BLaER1 treated with 17β-estradiol and CSF1 and Interleukin-3, amounts not matched to agents 10 nM and 100 nM (cell line): Measurements from ENCODE around the gene HOXA1.

Experiments
- H3K27ac ChIP-seq, 11 experiments: shearing (Covaris generic); formaldehyde crosslinking; 2 replicates each; pipeline ENCODE4 v1.8.1; 2022
- H3K27me3 ChIP-seq, 11 experiments: shearing (Covaris generic); formaldehyde crosslinking; 2 replicates each; pipeline ENCODE4 v1.8.1; 2022
- H3K36me3 ChIP-seq, 11 experiments: shearing (Covaris generic); formaldehyde crosslinking; 2 replicates each; pipeline ENCODE4 v1.8.1; 2022
- H3K4me1 ChIP-seq, 10 experiments: shearing (Covaris generic); formaldehyde crosslinking; 2 replicates each; pipeline ENCODE4 v1.8.1; 2022
- H3K4me2 ChIP-seq, 11 experiments: shearing (Covaris generic); formaldehyde crosslinking; 2 replicates each; pipeline ENCODE4 v1.8.1; 2022
- H3K4me3 ChIP-seq, 10 experiments: shearing (Covaris generic); formaldehyde crosslinking; 2 replicates each; pipeline ENCODE4 v1.8.1; 2022
- H3K9ac ChIP-seq, 11 experiments: shearing (Covaris generic); formaldehyde crosslinking; 2 replicates each; pipeline ENCODE4 v1.8.1; 2022
- H3K9me3 ChIP-seq, 11 experiments: shearing (Covaris generic); formaldehyde crosslinking; replicated peaks in 1 of 11; 2 replicates each; pipeline ENCODE4 v1.8.1; 2022
- H4K20me1 ChIP-seq, 11 experiments: shearing (Covaris generic); formaldehyde crosslinking; 2 replicates each; pipeline ENCODE4 v1.8.1; 2022
- Cebpa-rat ChIP-seq, 11 experiments: shearing (Covaris generic); IDR thresholded peaks; 2 replicates each; pipeline ENCODE4 v1.8.1; 2022

Gene HOXA1

DNA sequence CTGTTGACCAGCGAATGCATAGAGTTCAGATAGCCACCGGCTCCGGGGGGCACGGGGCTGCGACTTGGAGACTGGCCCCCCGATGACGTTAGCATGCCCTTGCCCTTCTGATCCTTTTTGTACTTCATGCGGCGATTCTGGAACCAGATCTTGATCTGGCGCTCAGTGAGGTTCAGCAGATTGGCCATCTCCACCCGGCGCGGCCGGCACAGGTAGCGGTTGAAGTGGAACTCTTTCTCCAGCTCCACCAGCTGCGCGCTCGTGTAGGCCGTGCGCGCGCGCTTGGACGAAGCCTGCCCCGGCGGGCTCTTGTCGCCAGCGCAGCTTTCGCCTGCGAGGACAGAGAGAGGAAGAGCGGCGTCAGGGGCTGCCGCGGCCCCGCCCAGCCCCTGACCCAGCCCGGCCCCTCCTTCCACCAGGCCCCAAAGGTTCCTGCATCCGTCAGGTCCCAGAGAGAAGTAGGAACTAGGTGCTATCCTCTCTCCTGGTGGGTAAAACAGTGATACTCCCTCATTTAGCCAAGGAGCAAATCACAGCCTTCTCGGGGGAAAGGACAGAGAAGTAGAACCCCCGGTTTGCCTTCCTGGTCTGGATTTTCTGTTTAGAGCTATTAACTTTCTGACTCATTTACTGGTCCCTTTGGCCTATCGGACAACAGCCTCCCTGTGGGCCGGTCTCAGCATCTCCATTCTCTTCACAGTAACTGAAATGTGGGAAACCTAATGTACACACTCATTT is 12.8 kb upstream of the HOXA1 start:
- no peak for TF ChIP-seq Cebpa-rat (IDR thresholded peaks at IDR 0.05)
- no peaks in the 10 kb centered on the region for H3K4me1 ChIP-seq
- peaks cover 22 to 63% (median 46%) of the 10 kb centered on the region in 11 experiments; a peak in 21 of 22 replicates for H3K9me3 ChIP-seq
- H3K27me3 ChIP-seq, result no peaks in the 10 kb centered on the region
- H3K9ac ChIP-seq, result no peak overlapping the region
- H3K27ac ChIP-seq, result no peak overlapping the region
- no peaks in the 10 kb centered on the region for H4K20me1 ChIP-seq
- H3K36me3 ChIP-seq, result no peaks in the 10 kb centered on the region; a peak in 1 of 22 replicates
- no peak overlapping the region for H3K4me2 ChIP-seq
- H3K4me3 ChIP-seq, result no peak overlapping the region

DNA sequence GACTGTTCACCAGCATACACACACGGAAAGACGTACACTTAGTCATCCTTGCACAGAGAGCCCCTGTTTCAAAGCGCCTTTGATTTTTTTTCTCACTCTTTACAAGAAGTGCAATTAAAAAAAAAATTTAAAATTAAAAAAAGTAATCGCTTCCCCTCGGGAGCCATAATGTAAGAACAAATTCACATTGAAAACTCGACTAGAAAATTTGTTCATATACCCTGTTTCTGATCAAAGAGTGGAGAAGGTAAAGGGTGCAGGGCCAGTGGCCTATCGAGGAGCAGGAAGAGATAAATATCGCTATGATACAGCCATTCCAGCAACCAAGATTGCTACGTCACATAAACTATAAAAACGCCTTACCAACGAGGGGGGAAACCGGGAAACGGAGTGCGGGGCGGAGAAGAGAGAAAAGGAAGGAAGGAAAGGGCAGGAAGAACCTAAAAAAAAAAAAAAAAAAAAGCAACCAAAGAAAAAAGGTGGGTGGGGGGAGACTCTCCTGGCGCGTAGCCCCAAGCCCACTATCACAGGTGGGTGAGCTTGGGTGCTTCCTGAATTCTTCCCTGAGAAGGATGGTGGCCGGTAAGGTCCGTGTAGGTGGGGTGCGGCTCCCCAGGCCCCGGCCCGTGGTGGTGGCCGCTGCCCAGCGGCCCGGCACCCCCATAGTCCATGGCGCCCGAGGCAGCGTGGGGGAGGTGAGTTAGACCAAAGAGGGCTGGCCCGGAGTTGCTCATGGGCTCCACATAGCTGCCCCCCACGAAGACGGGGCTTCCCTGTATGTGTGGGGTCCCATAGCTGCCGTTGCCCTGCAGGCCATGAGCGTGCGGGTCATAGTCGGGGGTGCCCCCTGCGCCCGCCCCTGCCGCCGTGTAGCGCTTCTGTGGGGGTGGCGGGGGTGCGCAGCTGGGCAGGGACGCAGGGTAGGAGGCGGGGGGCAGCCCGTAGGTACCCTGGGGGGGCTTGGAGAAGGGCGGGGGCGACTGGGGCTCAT is 11.9 kb upstream of the HOXA1 start:
- Histone ChIP-seq H3K27me3 (no peaks in the 10 kb centered on the region), H3K4me1 (no peaks in the 10 kb centered on the region), H3K9me3 (peaks cover 22 to 65% (median 50%) of the 10 kb centered on the region in 11 experiments; a peak in 21 of 22 replicates), H3K27ac (no peak overlapping the region), H3K36me3 (no peaks in the 10 kb centered on the region; a peak in 1 of 22 replicates), H3K4me2 (no peak overlapping the region), H3K4me3 (no peak overlapping the region), H3K9ac (no peak overlapping the region), H4K20me1 (no peaks in the 10 kb centered on the region)
- TF ChIP-seq Cebpa-rat (IDR thresholded peaks at IDR 0.05), result no peak

DNA sequence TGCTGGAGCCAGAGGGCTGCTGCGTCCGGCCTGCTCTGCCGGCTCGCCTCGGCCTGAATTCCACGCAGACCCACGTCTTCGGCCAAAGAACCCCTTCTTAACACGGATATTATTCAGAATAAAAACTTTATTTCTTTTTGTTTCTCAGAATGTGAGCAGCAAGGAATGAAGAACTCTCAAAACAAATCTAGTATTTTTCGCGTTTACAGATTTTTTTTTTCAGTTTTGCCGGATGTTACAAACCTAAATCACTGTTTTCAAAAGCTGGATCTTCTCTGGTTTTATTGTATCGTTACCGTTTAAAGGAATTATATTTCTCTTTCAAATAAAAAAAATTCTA is 11.1 kb upstream of the HOXA1 start:
- Histone ChIP-seq H3K4me2 (no peak overlapping the region), H3K27me3 (no peaks in the 10 kb centered on the region), H3K9ac (no peak overlapping the region), H3K4me3 (no peak overlapping the region), H3K36me3 (no peaks in the 10 kb centered on the region; a peak in 1 of 22 replicates), H4K20me1 (no peaks in the 10 kb centered on the region), H3K4me1 (no peaks in the 10 kb centered on the region), H3K27ac (no peak overlapping the region), H3K9me3 (peaks cover 30 to 73% (median 57%) of the 10 kb centered on the region in 11 experiments)
- TF ChIP-seq Cebpa-rat (IDR thresholded peaks at IDR 0.05), result no peak

- Histone ChIP-seq H3K4me3 (no peak overlapping the region), H3K27me3 (no peaks in the 10 kb centered on the region), H3K27ac (no peak overlapping the region), H4K20me1 (no peaks in the 10 kb centered on the region), H3K9me3 (peaks cover 32 to 78% (median 62%) of the 10 kb centered on the region in 11 experiments), H3K4me2 (no peak overlapping the region), H3K36me3 (no peaks in the 10 kb centered on the region; a peak in 1 of 22 replicates), H3K9ac (no peak overlapping the region), H3K4me1 (no peaks in the 10 kb centered on the region)
- no peak for TF ChIP-seq Cebpa-rat (IDR thresholded peaks at IDR 0.05)
Observed at GRCh38 chr7:27106181-27106900, 10.5 kb upstream of the HOXA1 start.

GRCh38 chr7:27105301-27106031 is 9.7 kb upstream of the HOXA1 start:
- no peak overlapping the region for H3K9ac ChIP-seq
- H3K4me3 ChIP-seq, result no peak overlapping the region
- H3K36me3 ChIP-seq, result no peaks in the 10 kb centered on the region; a peak in 1 of 22 replicates
- H4K20me1 ChIP-seq, result no peaks in the 10 kb centered on the region
- no peaks in the 10 kb centered on the region for H3K4me1 ChIP-seq
- no peak overlapping the region for H3K27ac ChIP-seq
- no peaks in the 10 kb centered on the region for H3K27me3 ChIP-seq
- H3K4me2 ChIP-seq, result no peak overlapping the region
- peaks cover 31 to 77% (median 55%) of the 10 kb centered on the region in 11 experiments for H3K9me3 ChIP-seq
- TF ChIP-seq Cebpa-rat (IDR thresholded peaks at IDR 0.05), result no peak

- H3K27ac ChIP-seq, result no peak overlapping the region
- TF ChIP-seq Cebpa-rat (IDR thresholded peaks at IDR 0.05), result no peak
- no peaks in the 10 kb centered on the region; a peak in 1 of 22 replicates for H3K36me3 ChIP-seq
- peaks cover 27 to 68% (median 52%) of the 10 kb centered on the region in 11 experiments for H3K9me3 ChIP-seq
- no peaks in the 10 kb centered on the region for H3K27me3 ChIP-seq
- H4K20me1 ChIP-seq, result no peaks in the 10 kb centered on the region
- H3K9ac ChIP-seq, result no peak overlapping the region
- H3K4me2 ChIP-seq, result no peak overlapping the region
- no peaks in the 10 kb centered on the region for H3K4me1 ChIP-seq
- H3K4me3 ChIP-seq, result no peak overlapping the region
Observed at GRCh38 chr7:27104341-27105058, 8.7 kb upstream of the HOXA1 start.

- H3K4me3 ChIP-seq, result no peak overlapping the region
- no peaks in the 10 kb centered on the region for H3K4me1 ChIP-seq
- peaks cover 0 to 6% (median 0%) of the 10 kb centered on the region in 11 experiments; a peak in 4 of 22 replicates for H3K27me3 ChIP-seq
- no peak overlapping the region for H3K9ac ChIP-seq
- H3K36me3 ChIP-seq, result no peaks in the 10 kb centered on the region; a peak in 1 of 22 replicates
- H3K27ac ChIP-seq, result no peak overlapping the region
- no peak overlapping the region for H3K4me2 ChIP-seq
- H3K9me3 ChIP-seq, result peaks cover 33 to 64% (median 51%) of the 10 kb centered on the region in 11 experiments
- H4K20me1 ChIP-seq, result no peaks in the 10 kb centered on the region
- no peak for TF ChIP-seq Cebpa-rat (IDR thresholded peaks at IDR 0.05)
Observed at GRCh38 chr7:27103489-27104226, 7.9 kb upstream of the HOXA1 start.
